HepG2 (cell line): Measurements from ENCODE around the gene ADAMTS16. TPM values are rescaled to one million over a fixed set of nuclear protein-coding genes. Genes with fewer than 3 reads are reported as not detected.

Experiments
- ATAC-seq: fragments of 200-7000 bp; cut with Tn5 transposase; 3 replicates; pipeline ENCODE4 v1.9.1; 2020; ENCODE audit warnings: mild to moderate bottlenecking, moderate library complexity
- BruUV-seq: library from RNA; stranded (reverse); fragments of 400-500 nt; replicated peaks from 2 replicates; lab custom pipeline; 2021; lab: Mats Ljungman, UMichigan
- CTCF ChIA-PET: fragments of 300-600 bp; formaldehyde crosslinking; extraction: SDS; loops from one replicate; lab custom pipeline; 2021; ENCODE audit warnings: low total read pairs, inconsistent platforms, low intra/inter-chr PET ratio; lab: Yijun Ruan, JAX
- POLR2A ChIA-PET: fragments of 350-600 bp; sonication (Branson Sonifier 250); formaldehyde crosslinking; loops from one replicate; lab custom pipeline; 2020; ENCODE audit warnings: antibody characterized with exemption, inconsistent platforms; lab: Yijun Ruan, JAX
- DNase-seq: peaks from one replicate; pipeline ENCODE4 v3.0.0-alpha.2; 2015; ENCODE audit warnings: low spot score
- FAIRE-seq: peaks from 3 replicates; lab custom pipeline; 2011; peaks lifted over from hg19 to GRCh38; lab: Jason Lieb, UNC
- H2AFZ ChIP-seq: one replicate; pipeline ENCODE4 v1.6.1; 2011; ENCODE audit warnings: low read length, inconsistent platforms
- H3K27ac ChIP-seq: fragments of 300-600 bp; 3 replicates; pipeline ENCODE4 v1.8.0; 2011; ENCODE audit warnings: mixed run types, mild to moderate bottlenecking, mixed read lengths, low read length, inconsistent platforms; ENCODE audit not compliant: insufficient read depth; ENCODE audit errors: extremely low read length
- H3K27me3 ChIP-seq, 2 experiments: fragments of 200-600 bp in 1 of 2; 2 replicates in 1 of 2; 3 replicates in 1 of 2; pipeline versions ENCODE4 v1.6.0 to v1.8.0; 2011; ENCODE audit warnings: low read length in 2 of 2, mild to moderate bottlenecking in 2 of 2, moderate library complexity in 2 of 2, inconsistent platforms in 1 of 2; ENCODE audit not compliant: insufficient read depth in 2 of 2, control insufficient read depth in 1 of 2
- H3K36me3 ChIP-seq, 2 experiments: fragments of 200-600 bp in 1 of 2; replicated peaks in 1 of 2; 2 replicates in 1 of 2; 3 replicates in 1 of 2; pipeline versions ENCODE4 v1.5.1 to v1.8.0; 2011; ENCODE audit warnings: low read length in 2 of 2, inconsistent platforms in 1 of 2; ENCODE audit not compliant: insufficient read depth in 2 of 2, control insufficient read depth in 1 of 2
- H3K4me1 ChIP-seq: 2 replicates; pipeline ENCODE4 v1.5.1; 2012; ENCODE audit warnings: low read length, inconsistent platforms; ENCODE audit not compliant: insufficient read depth
- H3K4me2 ChIP-seq: 2 replicates; pipeline ENCODE4 v1.6.0; 2011; ENCODE audit warnings: low read depth, low read length, inconsistent platforms
- H3K4me3 ChIP-seq, 3 experiments: fragments of 200-600 bp in 1 of 3; sonication (generic), shearing (Covaris generic) in 1 of 3; replicated peaks in 1 of 3; 2 replicates each; pipeline ENCODE4 v1.5.1; 2011 to 2016; ENCODE audit warnings: low read length in 3 of 3, inconsistent platforms in 2 of 3, low read depth in 2 of 3, mild to moderate bottlenecking in 2 of 3, control low read depth in 1 of 3, mixed read lengths in 1 of 3; ENCODE audit not compliant: insufficient read depth in 1 of 3
- H3K79me2 ChIP-seq: one replicate; pipeline ENCODE4 v1.6.1; 2011; ENCODE audit warnings: low read length, inconsistent platforms; ENCODE audit not compliant: insufficient read depth
- H3K9ac ChIP-seq: 2 replicates; pipeline ENCODE4 v1.6.0; 2011; ENCODE audit warnings: mild to moderate bottlenecking, low read depth, low read length, inconsistent platforms; ENCODE audit not compliant: insufficient read depth
- H3K9me3 ChIP-seq: 2 replicates; pipeline ENCODE4 v1.5.1; 2012; ENCODE audit warnings: mild to moderate bottlenecking, low read length
- H4K20me1 ChIP-seq: 2 replicates; pipeline ENCODE4 v1.6.0; 2011; ENCODE audit warnings: inconsistent platforms, mild to moderate bottlenecking, low read length, moderate library complexity; ENCODE audit not compliant: insufficient read depth
- DRAP1 ChIP-seq: IDR thresholded peaks from 2 replicates; pipeline ENCODE4 v1.6.1; 2016; ENCODE audit warnings: missing genetic modification reagents, missing compliant biosample characterization
- FOXM1 ChIP-seq: sonication (generic); formaldehyde crosslinking; IDR thresholded peaks from 2 replicates; pipeline ENCODE4 v1.5.0; 2020; ENCODE audit warnings: missing genetic modification reagents
- KLF11 ChIP-seq: IDR thresholded peaks from 2 replicates; pipeline ENCODE4 v1.6.1; 2016; ENCODE audit warnings: missing compliant biosample characterization
- NFE2 ChIP-seq: sonication (generic); formaldehyde crosslinking; IDR thresholded peaks from 2 replicates; pipeline ENCODE4 v1.4.0; 2020; ENCODE audit warnings: missing genetic modification reagents
- SMAD9 ChIP-seq: sonication (generic); formaldehyde crosslinking; IDR thresholded peaks from 2 replicates; pipeline ENCODE4 v1.5.1; 2020; ENCODE audit warnings: mild to moderate bottlenecking, missing genetic modification reagents
- ZNF207 ChIP-seq: fragments of 450-650 bp; IDR thresholded peaks from 2 replicates; pipeline ENCODE4 v1.6.1; 2016; ENCODE audit warnings: antibody characterized with exemption, borderline replicate concordance
- WGBS: methylation state at CpG from one replicate; pipeline ENCODE4 v1.1.6; 2017; ENCODE audit warnings: low lambda C conversion rate; 5-methylcytosine and 5-hydroxymethylcytosine counted together
- in situ Hi-C: cut with HindIII; loops from 2 replicates; pipeline ENCODE4 v1.10.0; 2017; ENCODE audit warnings: low pct_unique_long_range_greater_than_20kb; ENCODE audit not compliant: extremely low pct_ligation_motif_present
- intact Hi-C: fragments of 100-400 bp; cut with micrococcal nuclease; formaldehyde crosslinking; loops from one replicate; pipeline ENCODE4 v1.10.0; 2022; ENCODE audit not compliant: unreplicated experiment
- polyA plus RNA-seq, 8 experiments: library from polyadenylated mRNA; depleted of rRNA in 3 of 8; stranded (reverse) in 7 of 8; unstranded in 1 of 8; fragments of >200 nt; fragmentation: Illumina TruSeq in 4 of 8; extraction: Trizol in 4 of 8; gene quantifications; 2 replicates each; pipeline versions ENCODE4 v1.2.1 to v1.2.3, GENCODE V29; 2011 to 2016; ENCODE audit warnings: low read depth in 4 of 8, missing spikeins in 1 of 8, mixed read lengths in 1 of 8; ENCODE audit not compliant: insufficient read depth in 1 of 8
- total RNA-seq, 5 experiments: library from RNA; depleted of rRNA; stranded (reverse); fragments of >200 nt; fragmentation: Illumina TruSeq; extraction: Trizol; gene quantifications; 2 replicates each; pipeline ENCODE4 v1.2.3, GENCODE V29; 2016; ENCODE audit warnings: low read depth in 1 of 5
- TF ChIP-seq, protein P1 (sequence below): sonication (generic); formaldehyde crosslinking; IDR thresholded peaks from 2 replicates; pipeline ENCODE4 v1.5.0; 2020; ENCODE audit warnings: missing genetic modification reagents
- TF ChIP-seq, protein P2 (sequence below): sonication (generic); formaldehyde crosslinking; conservative IDR thresholded peaks from 2 replicates; pipeline ENCODE4 v1.8.0; 2022; ENCODE audit warnings: low read depth, missing genetic modification reagents

ADAMTS16 gene
- total and polyA plus RNA-seq, 2 of the 13 experiments (the other 11 are each of a cell fraction or from before 2014, with no cell fraction given) = 0.02 to 0.03 TPM

- ATAC-seq = no peak
- Histone ChIP-seq H3K27ac (no peak overlapping the region), H3K4me3 (no peak overlapping the region), H3K36me3 (no peaks in the 10 kb centered on the region), H3K4me2 (no peak overlapping the region), H3K79me2 (no peaks in the 10 kb centered on the region), H3K9me3 (no peaks in the 10 kb centered on the region), H2AFZ (no peak overlapping the region), H3K4me1 (no peaks in the 10 kb centered on the region), H3K27me3 (no peaks in the 10 kb centered on the region), H4K20me1 (no peaks in the 10 kb centered on the region), H3K9ac (no peak overlapping the region)
- ChIA-PET POLR2A (no interaction called here), CTCF (no interaction called here)
- TF ChIP-seq FOXM1 = no peak
- no peak for DNase-seq
- WGBS = 10% methylated on average over 3 of the region's 3 CpGs
- FAIRE-seq = no peak
- no TSS peak for BruUV-seq
- in situ Hi-C loops (no loop called here), intact Hi-C loops (no loop called here)
These were observed 79.4 kb downstream of the ADAMTS16 start for GRCh38 chr5:5219541-5219940.

- TF ChIP-seq NFE2 (CRISPR knock-in tag) = no peak
- TF ChIP-seq SMAD9 (CRISPR knock-in tag) = no peak
- no peak for TF ChIP-seq ZNF207
- TF ChIP-seq, protein P1, sequence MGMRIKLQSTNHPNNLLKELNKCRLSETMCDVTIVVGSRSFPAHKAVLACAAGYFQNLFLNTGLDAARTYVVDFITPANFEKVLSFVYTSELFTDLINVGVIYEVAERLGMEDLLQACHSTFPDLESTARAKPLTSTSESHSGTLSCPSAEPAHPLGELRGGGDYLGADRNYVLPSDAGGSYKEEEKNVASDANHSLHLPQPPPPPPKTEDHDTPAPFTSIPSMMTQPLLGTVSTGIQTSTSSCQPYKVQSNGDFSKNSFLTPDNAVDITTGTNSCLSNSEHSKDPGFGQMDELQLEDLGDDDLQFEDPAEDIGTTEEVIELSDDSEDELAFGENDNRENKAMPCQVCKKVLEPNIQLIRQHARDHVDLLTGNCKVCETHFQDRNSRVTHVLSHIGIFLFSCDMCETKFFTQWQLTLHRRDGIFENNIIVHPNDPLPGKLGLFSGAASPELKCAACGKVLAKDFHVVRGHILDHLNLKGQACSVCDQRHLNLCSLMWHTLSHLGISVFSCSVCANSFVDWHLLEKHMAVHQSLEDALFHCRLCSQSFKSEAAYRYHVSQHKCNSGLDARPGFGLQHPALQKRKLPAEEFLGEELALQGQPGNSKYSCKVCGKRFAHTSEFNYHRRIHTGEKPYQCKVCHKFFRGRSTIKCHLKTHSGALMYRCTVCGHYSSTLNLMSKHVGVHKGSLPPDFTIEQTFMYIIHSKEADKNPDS (CRISPR knock-in tag) = no peak
- no peak for TF ChIP-seq KLF11
- TF ChIP-seq, protein P2, sequence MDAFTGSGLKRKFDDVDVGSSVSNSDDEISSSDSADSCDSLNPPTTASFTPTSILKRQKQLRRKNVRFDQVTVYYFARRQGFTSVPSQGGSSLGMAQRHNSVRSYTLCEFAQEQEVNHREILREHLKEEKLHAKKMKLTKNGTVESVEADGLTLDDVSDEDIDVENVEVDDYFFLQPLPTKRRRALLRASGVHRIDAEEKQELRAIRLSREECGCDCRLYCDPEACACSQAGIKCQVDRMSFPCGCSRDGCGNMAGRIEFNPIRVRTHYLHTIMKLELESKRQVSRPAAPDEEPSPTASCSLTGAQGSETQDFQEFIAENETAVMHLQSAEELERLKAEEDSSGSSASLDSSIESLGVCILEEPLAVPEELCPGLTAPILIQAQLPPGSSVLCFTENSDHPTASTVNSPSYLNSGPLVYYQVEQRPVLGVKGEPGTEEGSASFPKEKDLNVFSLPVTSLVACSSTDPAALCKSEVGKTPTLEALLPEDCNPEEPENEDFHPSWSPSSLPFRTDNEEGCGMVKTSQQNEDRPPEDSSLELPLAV (CRISPR knock-in tag) = no peak
- TF ChIP-seq DRAP1 (CRISPR knock-in tag) = no peak
- TF ChIP-seq, all 625 proteins: peak for 0
- H3K27ac ChIP-seq = no peak overlapping the region
- no peaks in the 10 kb centered on the region for H3K4me1 ChIP-seq
- in situ Hi-C loops = no loop called here
- intact Hi-C loops = no loop called here
- WGBS = 38% methylated on average over 14 of the region's 14 CpGs
- no peak overlapping the region for H3K9ac ChIP-seq
- POLR2A ChIA-PET = no interaction called here
- H3K4me3 ChIP-seq = no peak overlapping the region
- no peak for FAIRE-seq
- H3K9me3 ChIP-seq = no peaks in the 10 kb centered on the region
- CTCF ChIA-PET = no interaction called here
- no peaks in the 10 kb centered on the region for H3K79me2 ChIP-seq
- H4K20me1 ChIP-seq = no peaks in the 10 kb centered on the region
- H3K36me3 ChIP-seq = no peaks in the 10 kb centered on the region
- H3K27me3 ChIP-seq = no peaks in the 10 kb centered on the region
- ATAC-seq = no peak
- no peak overlapping the region for H2AFZ ChIP-seq
- no peak overlapping the region for H3K4me2 ChIP-seq
- BruUV-seq = no TSS peak
- no peak for DNase-seq
These were observed 80.9 kb downstream of the ADAMTS16 start for GRCh38 chr5:5220901-5221631.
